Mammary epithelial cell (primary cell): ENCODE measurements around the gene ITGA8.

Experiments
- CTCF ChIP-seq, 2 donors: IDR thresholded peaks in 1 of 2; conservative IDR thresholded peaks in 1 of 2; 2 replicates each; pipeline ENCODE4 v1.5.1; 2011 to 2012; ENCODE audit warnings: inconsistent platforms in 2 of 2, low read length in 2 of 2, mild to moderate bottlenecking in 2 of 2, control low read depth in 1 of 2, low read depth in 1 of 2; ENCODE audit not compliant: insufficient read depth in 1 of 2; ENCODE audit errors: extremely low read depth in 1 of 2
- EZH2 ChIP-seq: IDR thresholded peaks from 2 replicates; pipeline ENCODE4 v1.6.1; 2012; ENCODE audit warnings: low read length, inconsistent platforms, borderline replicate concordance

GRCh38 chr10:15630353-15630752 lies 89.4 kb downstream of the ITGA8 start:
- TF ChIP-seq CTCF (conservative IDR thresholded peaks at IDR 0.05 in 1 of 2, IDR thresholded peaks at IDR 0.05 in 1 of 2; ENCODE audit: extremely low read depth in 1 of 2, insufficient read depth in 1 of 2, low read depth in 1 of 2, low read length in 2 of 2): no peak
- TF ChIP-seq EZH2: no peak
